ENCODE measurements around the gene ZNF385B.

Gene ZNF385B

DNA sequence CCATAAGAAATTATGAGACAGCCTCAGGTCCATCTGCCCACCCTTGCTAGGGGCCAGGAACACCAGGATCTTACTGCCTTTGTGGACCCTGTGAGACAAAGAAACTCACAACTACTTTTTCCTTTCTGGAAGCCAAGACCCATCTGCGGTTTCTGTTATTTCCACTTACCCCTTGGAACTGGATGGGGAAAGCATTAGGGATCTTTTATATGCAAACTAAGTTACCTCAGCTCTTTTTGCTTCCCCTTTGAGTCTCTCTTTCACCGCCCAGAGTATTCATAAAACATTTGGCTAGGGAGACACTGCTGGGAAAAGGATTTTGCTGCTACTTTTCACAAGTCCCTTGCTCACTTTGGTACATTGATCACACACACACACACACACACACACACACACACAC, 95.7 kb downstream of the ZNF385B start:
- Histone ChIP-seq H3F3A (ENCODE audit: insufficient read depth, low read length) (no peaks in the 10 kb centered on the region), H3K4me3 (ENCODE audit: low read depth, low read length, poor library complexity, severe bottlenecking) (no peak overlapping the region), H3K36me3 (ENCODE audit: insufficient read depth, low read length) (no peaks in the 10 kb centered on the region), H3K27me3 (ENCODE audit: insufficient read depth, low read length) (no peaks in the 10 kb centered on the region), H3K27ac (ENCODE audit: low read depth, low read length, poor library complexity, severe bottlenecking) (no peak overlapping the region), H2AFZ (ENCODE audit: low read length) (no peak overlapping the region), H3K9me3 (ENCODE audit: low read length) (no peaks in the 10 kb centered on the region), H3K9ac (ENCODE audit: low read length) (no peak overlapping the region), H3K9me2 (ENCODE audit: low read depth, low read length) (no peaks in the 10 kb centered on the region), H4K20me1 (ENCODE audit: insufficient read depth, low read length) (no peaks in the 10 kb centered on the region), H3K4me1 (ENCODE audit: insufficient read depth, low read length, severe bottlenecking) (no peaks in the 10 kb centered on the region), H3K4me2 (ENCODE audit: low read length) (no peak overlapping the region), H3K79me2 (ENCODE audit: insufficient read depth, low read length) (no peaks in the 10 kb centered on the region)
- TF ChIP-seq, protein P1, sequence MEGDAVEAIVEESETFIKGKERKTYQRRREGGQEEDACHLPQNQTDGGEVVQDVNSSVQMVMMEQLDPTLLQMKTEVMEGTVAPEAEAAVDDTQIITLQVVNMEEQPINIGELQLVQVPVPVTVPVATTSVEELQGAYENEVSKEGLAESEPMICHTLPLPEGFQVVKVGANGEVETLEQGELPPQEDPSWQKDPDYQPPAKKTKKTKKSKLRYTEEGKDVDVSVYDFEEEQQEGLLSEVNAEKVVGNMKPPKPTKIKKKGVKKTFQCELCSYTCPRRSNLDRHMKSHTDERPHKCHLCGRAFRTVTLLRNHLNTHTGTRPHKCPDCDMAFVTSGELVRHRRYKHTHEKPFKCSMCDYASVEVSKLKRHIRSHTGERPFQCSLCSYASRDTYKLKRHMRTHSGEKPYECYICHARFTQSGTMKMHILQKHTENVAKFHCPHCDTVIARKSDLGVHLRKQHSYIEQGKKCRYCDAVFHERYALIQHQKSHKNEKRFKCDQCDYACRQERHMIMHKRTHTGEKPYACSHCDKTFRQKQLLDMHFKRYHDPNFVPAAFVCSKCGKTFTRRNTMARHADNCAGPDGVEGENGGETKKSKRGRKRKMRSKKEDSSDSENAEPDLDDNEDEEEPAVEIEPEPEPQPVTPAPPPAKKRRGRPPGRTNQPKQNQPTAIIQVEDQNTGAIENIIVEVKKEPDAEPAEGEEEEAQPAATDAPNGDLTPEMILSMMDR (IDR thresholded peaks at IDR 0.05; ENCODE audit: low read length) = no peak
- TF ChIP-seq EZH2 (IDR thresholded peaks at IDR 0.05; ENCODE audit: borderline replicate concordance, low read length) = no peak

DNA sequence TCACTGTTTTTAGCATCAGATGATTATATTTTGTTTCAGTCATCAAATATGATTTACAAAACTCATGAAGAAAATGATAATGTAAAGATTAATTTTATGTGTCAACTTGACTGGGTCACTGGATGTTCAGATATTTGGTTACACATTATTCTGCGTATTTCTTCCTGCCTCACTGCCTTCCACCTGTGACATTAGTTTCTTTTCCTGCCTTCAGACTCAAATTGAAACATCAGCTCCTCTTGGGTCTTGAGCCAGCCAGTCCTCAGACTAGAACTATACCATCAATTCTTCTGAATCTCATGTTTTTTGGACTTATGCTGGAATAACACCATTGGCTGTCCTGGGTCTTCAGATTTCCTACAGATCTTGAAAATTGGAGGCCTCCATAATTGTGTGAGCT, 96.7 kb downstream of the ZNF385B start:
- H3F3A ChIP-seq (ENCODE audit: insufficient read depth, low read length) = no peaks in the 10 kb centered on the region
- H3K4me1 ChIP-seq (ENCODE audit: insufficient read depth, low read length, severe bottlenecking) = no peaks in the 10 kb centered on the region
- H2AFZ ChIP-seq (ENCODE audit: low read length) = no peak overlapping the region
- H3K9me3 ChIP-seq (ENCODE audit: low read length) = no peaks in the 10 kb centered on the region
- H3K27me3 ChIP-seq (ENCODE audit: insufficient read depth, low read length) = no peaks in the 10 kb centered on the region
- no peaks in the 10 kb centered on the region for H3K79me2 ChIP-seq (ENCODE audit: insufficient read depth, low read length)
- H3K27ac ChIP-seq (ENCODE audit: low read depth, low read length, poor library complexity, severe bottlenecking) = no peak overlapping the region
- H3K4me3 ChIP-seq (ENCODE audit: low read depth, low read length, poor library complexity, severe bottlenecking) = no peak overlapping the region
- H4K20me1 ChIP-seq (ENCODE audit: insufficient read depth, low read length) = no peaks in the 10 kb centered on the region
- no peaks in the 10 kb centered on the region for H3K36me3 ChIP-seq (ENCODE audit: insufficient read depth, low read length)
- H3K9ac ChIP-seq (ENCODE audit: low read length) = no peak overlapping the region
- no peak for TF ChIP-seq EZH2 (IDR thresholded peaks at IDR 0.05; ENCODE audit: borderline replicate concordance, low read length)
- TF ChIP-seq, protein P1 (IDR thresholded peaks at IDR 0.05; ENCODE audit: low read length) = no peak
- no peak overlapping the region for H3K4me2 ChIP-seq (ENCODE audit: low read length)
- no peaks in the 10 kb centered on the region for H3K9me2 ChIP-seq (ENCODE audit: low read depth, low read length)

DNA sequence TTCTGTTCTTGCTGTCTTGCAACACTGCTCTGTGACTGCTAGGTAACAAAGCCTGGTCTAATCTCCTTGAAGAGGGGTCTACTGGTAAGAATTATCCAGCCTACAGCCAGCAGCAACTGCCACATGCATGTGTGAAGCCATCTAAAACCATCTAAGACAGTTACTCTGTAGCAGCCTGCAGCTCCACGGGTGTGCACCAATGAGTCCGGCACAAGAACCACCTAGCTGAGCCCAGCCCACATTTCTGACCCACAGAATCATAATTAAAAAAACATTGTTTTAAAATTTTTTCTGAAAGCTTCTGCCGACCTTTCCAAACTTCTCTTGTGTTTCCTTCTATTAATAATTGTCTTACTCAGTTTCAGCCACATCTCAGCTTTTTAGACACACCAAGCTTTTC, 102.8 kb downstream of the ZNF385B start:
- Histone ChIP-seq H3K4me2 (ENCODE audit: low read length) (no peak overlapping the region), H3K4me1 (ENCODE audit: insufficient read depth, low read length, severe bottlenecking) (no peaks in the 10 kb centered on the region)

More for the DNA sequence above, 102.8 kb downstream of the ZNF385B start:
- Histone ChIP-seq H3K9me3 (ENCODE audit: low read length) (no peaks in the 10 kb centered on the region), H3K27me3 (ENCODE audit: insufficient read depth, low read length) (no peaks in the 10 kb centered on the region), H2AFZ (ENCODE audit: low read length) (no peak overlapping the region), H3K9ac (ENCODE audit: low read length) (no peak overlapping the region), H4K20me1 (ENCODE audit: insufficient read depth, low read length) (no peaks in the 10 kb centered on the region), H3F3A (ENCODE audit: insufficient read depth, low read length) (no peaks in the 10 kb centered on the region), H3K9me2 (ENCODE audit: low read depth, low read length) (no peaks in the 10 kb centered on the region), H3K36me3 (ENCODE audit: insufficient read depth, low read length) (no peaks in the 10 kb centered on the region), H3K27ac (ENCODE audit: low read depth, low read length, poor library complexity, severe bottlenecking) (no peak overlapping the region), H3K79me2 (ENCODE audit: insufficient read depth, low read length) (no peaks in the 10 kb centered on the region), H3K4me3 (ENCODE audit: low read depth, low read length, poor library complexity, severe bottlenecking) (no peak overlapping the region)
- TF ChIP-seq, protein P1 (IDR thresholded peaks at IDR 0.05; ENCODE audit: low read length) = no peak
- no peak for TF ChIP-seq EZH2 (IDR thresholded peaks at IDR 0.05; ENCODE audit: borderline replicate concordance, low read length)

Measured in OCI-LY1 (cell line).